ENCODE measurements around the gene GRID1. TPM values are rescaled to one million over a fixed set of nuclear protein-coding genes. Genes with fewer than 3 reads are reported as not detected.

Gene GRID1
- total RNA-seq, 4 donors from 2014 or later, result 0.88 to 7.3 (median 4.1) TPM

- Histone ChIP-seq H3K36me3 (no peaks in the 10 kb centered on the region), H3K4me3 (no peak overlapping the region), H3K27ac (no peak overlapping the region), H3K27me3 (no peaks in the 10 kb centered on the region), H3K4me1 (no peaks in the 10 kb centered on the region), H3K9me3 (no peaks in the 10 kb centered on the region)
- no peak for DNase-seq
- intact Hi-C loops (cut with DNase I; ENCODE audit: low total_unique reads), result no loop called here
- no peak for TF ChIP-seq POLR2A (IDR thresholded peaks at IDR 0.05)
- TF ChIP-seq, protein P1, sequence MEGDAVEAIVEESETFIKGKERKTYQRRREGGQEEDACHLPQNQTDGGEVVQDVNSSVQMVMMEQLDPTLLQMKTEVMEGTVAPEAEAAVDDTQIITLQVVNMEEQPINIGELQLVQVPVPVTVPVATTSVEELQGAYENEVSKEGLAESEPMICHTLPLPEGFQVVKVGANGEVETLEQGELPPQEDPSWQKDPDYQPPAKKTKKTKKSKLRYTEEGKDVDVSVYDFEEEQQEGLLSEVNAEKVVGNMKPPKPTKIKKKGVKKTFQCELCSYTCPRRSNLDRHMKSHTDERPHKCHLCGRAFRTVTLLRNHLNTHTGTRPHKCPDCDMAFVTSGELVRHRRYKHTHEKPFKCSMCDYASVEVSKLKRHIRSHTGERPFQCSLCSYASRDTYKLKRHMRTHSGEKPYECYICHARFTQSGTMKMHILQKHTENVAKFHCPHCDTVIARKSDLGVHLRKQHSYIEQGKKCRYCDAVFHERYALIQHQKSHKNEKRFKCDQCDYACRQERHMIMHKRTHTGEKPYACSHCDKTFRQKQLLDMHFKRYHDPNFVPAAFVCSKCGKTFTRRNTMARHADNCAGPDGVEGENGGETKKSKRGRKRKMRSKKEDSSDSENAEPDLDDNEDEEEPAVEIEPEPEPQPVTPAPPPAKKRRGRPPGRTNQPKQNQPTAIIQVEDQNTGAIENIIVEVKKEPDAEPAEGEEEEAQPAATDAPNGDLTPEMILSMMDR (IDR thresholded peaks at IDR 0.05), result no peak
Measured at GRCh38 chr10:86064931-86065662, 301.5 kb downstream of the GRID1 start.

DNA sequence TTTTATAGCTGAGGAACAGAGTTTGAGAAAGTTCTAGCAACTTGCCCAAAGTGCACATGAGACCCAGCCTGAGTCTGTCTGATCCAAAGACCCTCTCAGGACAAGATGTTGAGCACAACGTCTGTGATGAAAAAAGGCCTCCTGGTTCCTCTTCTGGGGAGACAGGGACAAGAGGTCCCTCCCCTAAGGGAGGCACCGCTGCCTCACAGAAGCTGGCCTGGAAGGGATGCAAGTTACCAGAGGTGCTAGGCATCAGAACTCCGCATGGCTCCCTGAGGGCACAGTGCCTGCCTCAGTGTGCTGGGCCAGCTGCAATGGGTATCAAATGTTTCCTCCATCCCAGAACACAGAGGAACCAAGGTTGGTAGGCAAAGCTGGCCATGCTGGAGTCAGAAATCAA lies 302.4 kb downstream of the GRID1 start:
- no peak for TF ChIP-seq POLR2A (IDR thresholded peaks at IDR 0.05)
- TF ChIP-seq, protein P1 (IDR thresholded peaks at IDR 0.05), result no peak
- Histone ChIP-seq H3K4me3 (no peak overlapping the region), H3K4me1 (no peaks in the 10 kb centered on the region), H3K36me3 (no peaks in the 10 kb centered on the region), H3K27me3 (no peaks in the 10 kb centered on the region), H3K9me3 (no peaks in the 10 kb centered on the region), H3K27ac (no peak overlapping the region)
- no peak for DNase-seq
- intact Hi-C loops (cut with DNase I; ENCODE audit: low total_unique reads), result no loop called here

GRCh38 chr10:86063341-86063740 lies 303.3 kb downstream of the GRID1 start:
- TF ChIP-seq, protein P1 (IDR thresholded peaks at IDR 0.05), result no peak
- TF ChIP-seq POLR2A (IDR thresholded peaks at IDR 0.05), result no peak
- H3K4me3 ChIP-seq, result no peak overlapping the region
- no peak overlapping the region for H3K27ac ChIP-seq
- no peaks in the 10 kb centered on the region for H3K27me3 ChIP-seq
- H3K4me1 ChIP-seq, result no peaks in the 10 kb centered on the region
- intact Hi-C loops (cut with DNase I; ENCODE audit: low total_unique reads), result no loop called here
- H3K9me3 ChIP-seq, result no peaks in the 10 kb centered on the region
- no peak for DNase-seq
- no peaks in the 10 kb centered on the region for H3K36me3 ChIP-seq

GRCh38 chr10:86062647-86063145 lies 303.9 kb downstream of the GRID1 start:
- no peaks in the 10 kb centered on the region for H3K36me3 ChIP-seq
- H3K9me3 ChIP-seq, result no peaks in the 10 kb centered on the region
- no peak overlapping the region for H3K4me3 ChIP-seq
- H3K27ac ChIP-seq, result no peak overlapping the region
- H3K4me1 ChIP-seq, result no peaks in the 10 kb centered on the region
- TF ChIP-seq, protein P1 (IDR thresholded peaks at IDR 0.05), result no peak
- TF ChIP-seq POLR2A (IDR thresholded peaks at IDR 0.05), result no peak
- no peak for DNase-seq
- no peaks in the 10 kb centered on the region for H3K27me3 ChIP-seq
- intact Hi-C loops (cut with DNase I; ENCODE audit: low total_unique reads), result no loop called here

- Histone ChIP-seq H3K9me3 (no peaks in the 10 kb centered on the region), H3K27ac (no peak overlapping the region), H3K36me3 (no peaks in the 10 kb centered on the region), H3K27me3 (no peaks in the 10 kb centered on the region), H3K4me1 (no peaks in the 10 kb centered on the region), H3K4me3 (no peak overlapping the region)
- DNase-seq, result no peak
- intact Hi-C loops (cut with DNase I; ENCODE audit: low total_unique reads), result no loop called here
- no peak for TF ChIP-seq POLR2A (IDR thresholded peaks at IDR 0.05)
- TF ChIP-seq, protein P1 (IDR thresholded peaks at IDR 0.05), result no peak
Measured at GRCh38 chr10:86062198-86062550, 304.4 kb downstream of the GRID1 start.
